NB4 (cell line): ENCODE data around the gene BIVM.
A peak's percentile ranks its signal among the peaks of the same experiment; 100 is the strongest.

ENCODE experiments used
- DNase-seq: peaks from one replicate; pipeline ENCODE4 v3.0.0; 2010; ENCODE audit warnings: low read depth
- H3K4me3 ChIP-seq: one replicate; pipeline ENCODE4 v1.5.1; 2011; ENCODE audit warnings: mild to moderate bottlenecking, low read depth, low read length, moderate library complexity
- CTCF ChIP-seq: IDR thresholded peaks from one replicate; pipeline ENCODE4 v1.5.1; 2012; ENCODE audit warnings: low read depth, low read length
- MAX ChIP-seq: IDR thresholded peaks from 2 replicates; pipeline ENCODE4 v1.6.1; 2011; ENCODE audit warnings: low read depth, low read length
- MYC ChIP-seq: IDR thresholded peaks from 2 replicates; pipeline ENCODE4 v1.6.1; 2011; ENCODE audit warnings: low read depth, low read length
- POLR2A ChIP-seq: IDR thresholded peaks from 2 replicates; pipeline ENCODE4 v1.6.1; 2011; ENCODE audit warnings: mild to moderate bottlenecking; ENCODE audit not compliant: insufficient read length; ENCODE audit errors: extremely low read depth

BIVM gene

GRCh38 chr13:102873653-102874052, 74.7 kb downstream of the BIVM start:
- TF ChIP-seq MYC (no peak), MAX (no peak), CTCF (no peak)
- no peak for DNase-seq
- no peak overlapping the region for H3K4me3 ChIP-seq

- H3K4me3 ChIP-seq: no peak overlapping the region
- no peak for DNase-seq
- TF ChIP-seq MAX (no peak), MYC (no peak), CTCF (no peak), POLR2A (no peak)
Observed at GRCh38 chr13:102875256-102875655, 76.3 kb downstream of the BIVM start.

GRCh38 chr13:102877303-102877702, 78.4 kb downstream of the BIVM start:
- peak; percentile 26 for DNase-seq
- no peak for TF ChIP-seq MYC
- no peak for TF ChIP-seq CTCF
- TF ChIP-seq MAX: no peak
- no peak for TF ChIP-seq POLR2A
- H3K4me3 ChIP-seq: no peak overlapping the region

GRCh38 chr13:102878481-102878880, 79.6 kb downstream of the BIVM start:
- H3K4me3 ChIP-seq: no peak overlapping the region
- DNase-seq: no peak

GRCh38 chr13:102879793-102880499, 81.0 kb downstream of the BIVM start:
- DNase-seq: no peak
- no peak overlapping the region for H3K4me3 ChIP-seq
- TF ChIP-seq MAX: no peak
- no peak for TF ChIP-seq MYC
- no peak for TF ChIP-seq POLR2A
- TF ChIP-seq CTCF: no peak

More at GRCh38 chr13:102878481-102878880, 79.6 kb downstream of the BIVM start:
- TF ChIP-seq POLR2A (no peak), CTCF (no peak), MYC (no peak), MAX (no peak)
